Suprapubic skin (tissue), 4 donors: Measurements from ENCODE around the gene PARM1.

Experiments used
- EP300 ChIP-seq: sonication (generic); formaldehyde crosslinking; IDR thresholded peaks from one replicate; pipeline ENCODE4 v1.6.1; 2017; ENCODE audit warnings: antibody characterized with exemption
- POLR2A ChIP-seq, 2 donors: fragments of 450-650 bp; IDR thresholded peaks; one replicate each; pipeline ENCODE4 v1.6.1; 2017; ENCODE audit warnings: antibody characterized with exemption in 2 of 2, mild to moderate bottlenecking in 2 of 2, moderate library complexity in 2 of 2
- POLR2AphosphoS5 ChIP-seq, 3 donors: sonication (generic); formaldehyde crosslinking; IDR thresholded peaks; one replicate each; pipeline ENCODE4 v1.6.1; 2017; ENCODE audit warnings: antibody characterized with exemption in 3 of 3
- TF ChIP-seq, protein P1 (sequence below), 2 donors: fragments of 200-600 bp in 1 of 2; fragments of 450-650 bp in 1 of 2; sonication (generic) in 1 of 2; IDR thresholded peaks; one replicate each; pipeline ENCODE4 v1.5.1; 2016 to 2019; ENCODE audit warnings: antibody characterized with exemption in 2 of 2, mild to moderate bottlenecking in 1 of 2, moderate library complexity in 1 of 2

DNA sequence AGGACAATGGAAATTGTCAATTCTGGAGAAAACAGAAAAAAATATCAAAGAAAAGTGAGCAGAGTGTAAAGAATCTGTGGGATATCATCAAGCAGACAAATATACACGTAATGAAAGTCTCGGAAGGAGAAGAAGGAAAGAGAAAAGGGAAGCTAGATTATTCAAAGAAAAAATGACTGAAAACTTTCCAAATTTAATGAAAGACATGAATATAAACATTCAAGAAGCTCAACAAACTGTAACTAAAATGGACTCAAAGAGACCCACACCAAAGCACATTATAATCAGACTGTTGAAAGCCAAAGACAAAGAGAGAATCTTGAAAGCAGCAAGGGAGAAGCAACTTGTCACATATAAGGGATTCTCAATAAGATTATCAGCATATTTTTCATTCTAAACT, 28.3 kb downstream of the PARM1 start:
- TF ChIP-seq, protein P1, sequence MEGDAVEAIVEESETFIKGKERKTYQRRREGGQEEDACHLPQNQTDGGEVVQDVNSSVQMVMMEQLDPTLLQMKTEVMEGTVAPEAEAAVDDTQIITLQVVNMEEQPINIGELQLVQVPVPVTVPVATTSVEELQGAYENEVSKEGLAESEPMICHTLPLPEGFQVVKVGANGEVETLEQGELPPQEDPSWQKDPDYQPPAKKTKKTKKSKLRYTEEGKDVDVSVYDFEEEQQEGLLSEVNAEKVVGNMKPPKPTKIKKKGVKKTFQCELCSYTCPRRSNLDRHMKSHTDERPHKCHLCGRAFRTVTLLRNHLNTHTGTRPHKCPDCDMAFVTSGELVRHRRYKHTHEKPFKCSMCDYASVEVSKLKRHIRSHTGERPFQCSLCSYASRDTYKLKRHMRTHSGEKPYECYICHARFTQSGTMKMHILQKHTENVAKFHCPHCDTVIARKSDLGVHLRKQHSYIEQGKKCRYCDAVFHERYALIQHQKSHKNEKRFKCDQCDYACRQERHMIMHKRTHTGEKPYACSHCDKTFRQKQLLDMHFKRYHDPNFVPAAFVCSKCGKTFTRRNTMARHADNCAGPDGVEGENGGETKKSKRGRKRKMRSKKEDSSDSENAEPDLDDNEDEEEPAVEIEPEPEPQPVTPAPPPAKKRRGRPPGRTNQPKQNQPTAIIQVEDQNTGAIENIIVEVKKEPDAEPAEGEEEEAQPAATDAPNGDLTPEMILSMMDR (IDR thresholded peaks at IDR 0.05), result no peak
- TF ChIP-seq POLR2AphosphoS5 (IDR thresholded peaks at IDR 0.05) (no peak), POLR2A (IDR thresholded peaks at IDR 0.05) (no peak), EP300 (no peak)
